Esophagus squamous epithelium (tissue), 5 donors: ENCODE results near the gene RNF220. TPM values are rescaled to one million over a fixed set of nuclear protein-coding genes. Genes with fewer than 3 reads are reported as not detected.

Experiments
- DNase-seq: peaks from one replicate; lab custom pipeline; 2025; lab: John Stamatoyannopoulos, UW
- H3K27ac ChIP-seq, 4 donors: fragments of 200-600 bp; sonication (generic); one replicate each; pipeline ENCODE4 v1.5.1; 2016 to 2019; ENCODE audit warnings: mild to moderate bottlenecking in 1 of 4
- H3K27me3 ChIP-seq, 4 donors: fragments of 200-600 bp; sonication (generic); 1 replicate in 3 of 4; 2 replicates in 1 of 4; pipeline versions ENCODE4 v1.5.1 to v1.6.0; 2017 to 2021; ENCODE audit warnings: antibody characterized with exemption in 1 of 4
- H3K36me3 ChIP-seq, 3 donors: fragments of 200-600 bp; sonication (generic); one replicate each; pipeline ENCODE4 v1.5.1; 2016 to 2019
- H3K4me1 ChIP-seq, 3 donors: fragments of 200-600 bp; sonication (generic); one replicate each; pipeline ENCODE4 v1.5.1; 2017 to 2019
- H3K4me3 ChIP-seq, 4 donors: fragments of 200-600 bp; sonication (generic); 1 replicate in 3 of 4; 2 replicates in 1 of 4; pipeline ENCODE4 v1.5.1; 2016 to 2019; ENCODE audit warnings: mild to moderate bottlenecking in 2 of 4, moderate library complexity in 1 of 4
- H3K9me3 ChIP-seq, 3 donors: fragments of 200-600 bp; sonication (generic); one replicate each; pipeline ENCODE4 v1.5.1; 2016 to 2019
- POLR2A ChIP-seq, 4 donors: fragments of 450-650 bp; IDR thresholded peaks; one replicate each; pipeline ENCODE4 v1.6.1; 2017; ENCODE audit warnings: antibody characterized with exemption in 4 of 4, mild to moderate bottlenecking in 4 of 4, moderate library complexity in 3 of 4
- WGBS, 2 donors: methylation state at CpG; one replicate each; pipeline ENCODE4 v1.1.5; 2018; 5-methylcytosine and 5-hydroxymethylcytosine counted together
- intact Hi-C: fragments of 100-400 bp; cut with DNase I; formaldehyde crosslinking; loops from one replicate; pipeline ENCODE4 v1.15.0; 2022
- total RNA-seq, 4 donors: library from RNA; depleted of rRNA; stranded (reverse); fragments of >200 nt; gene quantifications; one replicate each; pipeline ENCODE4 v1.1.0, GENCODE V29; 2016
- TF ChIP-seq, protein P1 (sequence below), 6 experiments: fragments of 450-650 bp in 4 of 6; fragments of 200-600 bp in 2 of 6; sonication (generic) in 2 of 6; IDR thresholded peaks; one replicate each; pipeline ENCODE4 v1.5.1; 2016 to 2019; ENCODE audit warnings: antibody characterized with exemption in 6 of 6, mild to moderate bottlenecking in 4 of 6, moderate library complexity in 4 of 6
- donor health status: DM: yes; HTN: yes; CAD: no.

RNF220 gene
- total RNA-seq, 4 donors from 2014 or later, result 44.8 to 111 (median 60.3) TPM

DNA sequence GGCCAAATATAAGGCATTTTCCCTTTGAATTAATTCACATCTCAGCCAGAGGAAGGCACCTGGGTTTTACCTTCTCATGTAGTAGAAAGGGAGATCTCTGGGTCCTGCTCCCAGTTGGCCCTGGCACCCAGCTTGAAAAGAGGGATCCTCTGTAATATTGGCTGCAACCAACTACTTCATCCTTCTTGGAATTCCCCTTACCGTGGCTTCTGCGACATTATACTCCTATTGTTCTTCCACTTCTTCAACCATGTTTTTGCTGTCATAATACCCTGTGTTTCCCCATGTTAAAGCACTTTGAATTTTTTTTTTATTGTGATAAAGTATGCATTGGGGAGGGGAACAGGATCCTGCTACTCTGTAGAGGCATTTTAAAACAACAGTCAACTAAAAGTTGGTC is 26.8 kb downstream of the RNF220 start:
- intact Hi-C loops, result no loop called here

GRCh38 chr1:44433209-44433608 is 28.2 kb downstream of the RNF220 start:
- DNase-seq, result no peak
- no peaks in the 10 kb centered on the region for H3K9me3 ChIP-seq
- WGBS, 2 donors, result 49 to 60% methylated on average over 2 of the region's 2 CpGs
- intact Hi-C loops, result no loop called here
- peaks cover 0 to 23% (median 0%) of the 10 kb centered on the region in 4 donors for H3K27me3 ChIP-seq
- no peak overlapping the region for H3K27ac ChIP-seq
- TF ChIP-seq, protein P1, sequence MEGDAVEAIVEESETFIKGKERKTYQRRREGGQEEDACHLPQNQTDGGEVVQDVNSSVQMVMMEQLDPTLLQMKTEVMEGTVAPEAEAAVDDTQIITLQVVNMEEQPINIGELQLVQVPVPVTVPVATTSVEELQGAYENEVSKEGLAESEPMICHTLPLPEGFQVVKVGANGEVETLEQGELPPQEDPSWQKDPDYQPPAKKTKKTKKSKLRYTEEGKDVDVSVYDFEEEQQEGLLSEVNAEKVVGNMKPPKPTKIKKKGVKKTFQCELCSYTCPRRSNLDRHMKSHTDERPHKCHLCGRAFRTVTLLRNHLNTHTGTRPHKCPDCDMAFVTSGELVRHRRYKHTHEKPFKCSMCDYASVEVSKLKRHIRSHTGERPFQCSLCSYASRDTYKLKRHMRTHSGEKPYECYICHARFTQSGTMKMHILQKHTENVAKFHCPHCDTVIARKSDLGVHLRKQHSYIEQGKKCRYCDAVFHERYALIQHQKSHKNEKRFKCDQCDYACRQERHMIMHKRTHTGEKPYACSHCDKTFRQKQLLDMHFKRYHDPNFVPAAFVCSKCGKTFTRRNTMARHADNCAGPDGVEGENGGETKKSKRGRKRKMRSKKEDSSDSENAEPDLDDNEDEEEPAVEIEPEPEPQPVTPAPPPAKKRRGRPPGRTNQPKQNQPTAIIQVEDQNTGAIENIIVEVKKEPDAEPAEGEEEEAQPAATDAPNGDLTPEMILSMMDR (IDR thresholded peaks at IDR 0.05), result no peak
- no peak for TF ChIP-seq POLR2A (IDR thresholded peaks at IDR 0.05)
- peaks cover 0 to 4% (median 3%) of the 10 kb centered on the region in 3 donors for H3K4me1 ChIP-seq
- no peak overlapping the region for H3K4me3 ChIP-seq
- no peaks in the 10 kb centered on the region for H3K36me3 ChIP-seq

More for the DNA sequence above, 26.8 kb downstream of the RNF220 start:
- Histone ChIP-seq H3K4me1 (peaks cover 0 to 4% (median 3%) of the 10 kb centered on the region in 3 donors), H3K27ac (no peak overlapping the region), H3K27me3 (peaks cover 0 to 36% (median 0%) of the 10 kb centered on the region in 4 donors), H3K36me3 (no peaks in the 10 kb centered on the region), H3K4me3 (no peak overlapping the region), H3K9me3 (no peaks in the 10 kb centered on the region)
- WGBS, 2 donors, result 32 to 43% methylated on average over 2 of the region's 2 CpGs
- no peak for DNase-seq
- TF ChIP-seq POLR2A (IDR thresholded peaks at IDR 0.05), result no peak
- TF ChIP-seq, protein P1 (IDR thresholded peaks at IDR 0.05), result no peak

GRCh38 chr1:44436401-44437106 is 31.5 kb downstream of the RNF220 start:
- intact Hi-C loops, result no loop called here
- H3K27ac ChIP-seq, result no peak overlapping the region
- WGBS, 2 donors, result 65 to 72% methylated on average over 5 of the region's 5 CpGs

GRCh38 chr1:44437107-44437716 is 32.2 kb downstream of the RNF220 start:
- intact Hi-C loops, result no loop called here
- H3K36me3 ChIP-seq, result no peaks in the 10 kb centered on the region
- H3K4me3 ChIP-seq, result no peak overlapping the region
- H3K4me1 ChIP-seq, result peaks cover 0 to 4% (median 3%) of the 10 kb centered on the region in 3 donors
- TF ChIP-seq POLR2A (IDR thresholded peaks at IDR 0.05), result no peak
- TF ChIP-seq, protein P1 (IDR thresholded peaks at IDR 0.05), result no peak
- no peaks in the 10 kb centered on the region for H3K9me3 ChIP-seq
- H3K27ac ChIP-seq, result no peak overlapping the region
- no peak for DNase-seq
- peaks cover 0 to 5% (median 0%) of the 10 kb centered on the region in 4 donors for H3K27me3 ChIP-seq
- 74 to 76% methylated on average over 8 of the region's 8 CpGs for WGBS, 2 donors

More at GRCh38 chr1:44436401-44437106, 31.5 kb downstream of the RNF220 start:
- DNase-seq, result no peak
- Histone ChIP-seq H3K4me1 (peaks cover 0 to 4% (median 3%) of the 10 kb centered on the region in 3 donors), H3K9me3 (no peaks in the 10 kb centered on the region), H3K4me3 (no peak overlapping the region), H3K27me3 (peaks cover 0 to 5% (median 0%) of the 10 kb centered on the region in 4 donors), H3K36me3 (no peaks in the 10 kb centered on the region)
- TF ChIP-seq POLR2A (IDR thresholded peaks at IDR 0.05), result no peak
- TF ChIP-seq, protein P1 (IDR thresholded peaks at IDR 0.05), result no peak

DNA sequence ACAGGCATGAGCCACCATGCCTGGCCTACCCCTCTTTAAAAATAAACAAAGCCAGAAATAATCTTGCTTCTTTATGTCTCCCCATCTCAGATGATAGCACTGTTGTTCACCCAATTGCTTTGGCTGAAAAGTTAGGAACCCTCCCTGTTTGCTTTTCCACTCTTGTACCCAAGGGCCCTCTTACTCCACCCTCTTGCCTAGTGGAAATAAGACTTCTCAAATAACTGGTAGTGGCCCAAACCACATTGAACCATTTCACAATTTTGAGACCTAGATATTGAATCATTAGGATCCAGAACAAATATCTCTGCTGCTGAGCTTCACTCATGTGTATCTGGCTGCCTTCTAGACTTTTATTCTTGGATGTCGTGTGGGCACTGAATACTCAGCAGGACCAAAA is 37.7 kb downstream of the RNF220 start:
- Histone ChIP-seq H3K36me3 (no peaks in the 10 kb centered on the region), H3K27ac (no peak overlapping the region), H3K27me3 (peaks cover 0 to 21% (median 0%) of the 10 kb centered on the region in 4 donors), H3K4me3 (no peak overlapping the region), H3K9me3 (no peaks in the 10 kb centered on the region), H3K4me1 (no peaks in the 10 kb centered on the region)
- TF ChIP-seq, protein P1 (IDR thresholded peaks at IDR 0.05), result no peak
- no peak for TF ChIP-seq POLR2A (IDR thresholded peaks at IDR 0.05)
- WGBS, 2 donors, result 86 to 89% methylated on average over 1 of the region's 1 CpG
- no peak for DNase-seq
- intact Hi-C loops, result no loop called here
